Measurements from ENCODE around the gene EIF2B2.

Gene EIF2B2

GRCh38 chr14:75002392-75003249, at the start of gene EIF2B2:
EIF2B2 (plus strand) TSS chr14:75002921; CDS start chr14:75002991, 70 bp downstream.
- DNase-seq (ENCODE audit: low spot score): peak; percentile 97

GRCh38 chr14:74953686-74954085, 49.0 kb upstream of the EIF2B2 start:
- DNase-seq (ENCODE audit: low spot score): no peak

- DNase-seq (ENCODE audit: low spot score): no peak
Measured at GRCh38 chr14:74954232-74954946, 48.3 kb upstream of the EIF2B2 start.

GRCh38 chr14:74954947-74955228, 47.8 kb upstream of the EIF2B2 start:
- no peak for DNase-seq (ENCODE audit: low spot score)

GRCh38 chr14:74955229-74956026, 47.3 kb upstream of the EIF2B2 start, which contains the start of gene PGF:
PGF (minus strand) TSS chr14:74955597; CDS start chr14:74955242, 355 bp downstream.
- peak; percentile 45 for DNase-seq (ENCODE audit: low spot score)

GRCh38 chr14:74956027-74956279, 46.8 kb upstream of the EIF2B2 start:
- no peak for DNase-seq (ENCODE audit: low spot score)

- DNase-seq (ENCODE audit: low spot score): no peak
Measured at GRCh38 chr14:74956280-74957072, 46.2 kb upstream of the EIF2B2 start.

- DNase-seq (ENCODE audit: low spot score): no peak
Measured at GRCh38 chr14:74959596-74960180, 43.0 kb upstream of the EIF2B2 start.

- no peak for DNase-seq (ENCODE audit: low spot score)
Measured at GRCh38 chr14:74960736-74961135, 42.0 kb upstream of the EIF2B2 start.

- no peak for DNase-seq (ENCODE audit: low spot score)
Measured at GRCh38 chr14:74961238-74961911, 41.3 kb upstream of the EIF2B2 start.

GRCh38 chr14:74962046-74962445, 40.7 kb upstream of the EIF2B2 start:
- DNase-seq (ENCODE audit: low spot score): no peak

- DNase-seq (ENCODE audit: low spot score): no peak
Measured at GRCh38 chr14:74962493-74962892, 40.2 kb upstream of the EIF2B2 start.

- no peak for DNase-seq (ENCODE audit: low spot score)
Measured at GRCh38 chr14:74963178-74963704, 39.5 kb upstream of the EIF2B2 start.

GRCh38 chr14:74963705-74964271, 38.9 kb upstream of the EIF2B2 start:
- peak; percentile 52 for DNase-seq (ENCODE audit: low spot score)

- DNase-seq (ENCODE audit: low spot score): peak; percentile 23
Measured at GRCh38 chr14:74964787-74965485, 37.8 kb upstream of the EIF2B2 start.

GRCh38 chr14:74965486-74966153, 37.1 kb upstream of the EIF2B2 start:
- DNase-seq (ENCODE audit: low spot score): peak; percentile 39

- no peak for DNase-seq (ENCODE audit: low spot score)
Measured at GRCh38 chr14:74968811-74969210, 33.9 kb upstream of the EIF2B2 start.

- peak; percentile 16 for DNase-seq (ENCODE audit: low spot score)
Measured at GRCh38 chr14:74973003-74973653, 29.6 kb upstream of the EIF2B2 start.

GRCh38 chr14:74973905-74974363, 28.8 kb upstream of the EIF2B2 start:
- no peak for DNase-seq (ENCODE audit: low spot score)

Data from kidney tubule cell (primary cell).